DMS 273 (cell line): ENCODE measurements around the gene INSIG2.

Experiments
- DNase-seq: peaks from one replicate; lab custom pipeline; 2025; ENCODE audit not compliant: unreplicated experiment; lab: John Stamatoyannopoulos, UW

INSIG2 gene

GRCh38 chr2:118098307-118099030, 10.2 kb downstream of the INSIG2 start:
- DNase-seq: no peak

- no peak for DNase-seq
These were observed 14.3 kb downstream of the INSIG2 start for GRCh38 chr2:118102433-118103082.

- no peak for DNase-seq
These were observed 16.0 kb downstream of the INSIG2 start for GRCh38 chr2:118103951-118104940.

GRCh38 chr2:118105497-118105896, 17.2 kb downstream of the INSIG2 start:
- no peak for DNase-seq

GRCh38 chr2:118106926-118107325, 18.7 kb downstream of the INSIG2 start:
- DNase-seq: no peak

- DNase-seq: no peak
These were observed 22.0 kb downstream of the INSIG2 start for GRCh38 chr2:118110310-118110709.

- no peak for DNase-seq
These were observed 22.7 kb downstream of the INSIG2 start for GRCh38 chr2:118110991-118111390.

- DNase-seq: no peak
These were observed 24.6 kb downstream of the INSIG2 start for GRCh38 chr2:118112771-118113334.

GRCh38 chr2:118114863-118115262, 26.6 kb downstream of the INSIG2 start:
- no peak for DNase-seq

- DNase-seq: no peak
These were observed 27.5 kb downstream of the INSIG2 start for GRCh38 chr2:118115761-118116160.

GRCh38 chr2:118118479-118118878, 30.2 kb downstream of the INSIG2 start:
- DNase-seq: no peak

GRCh38 chr2:118119158-118119727, 31.0 kb downstream of the INSIG2 start:
- DNase-seq: no peak

- DNase-seq: peak; percentile 12
These were observed 31.6 kb downstream of the INSIG2 start for GRCh38 chr2:118119761-118120400.

GRCh38 chr2:118120401-118120780, 32.1 kb downstream of the INSIG2 start:
- DNase-seq: no peak

- peak; percentile 26 for DNase-seq
These were observed 32.8 kb downstream of the INSIG2 start for GRCh38 chr2:118121101-118121500.

- DNase-seq: peak; percentile 15
These were observed 33.8 kb downstream of the INSIG2 start for GRCh38 chr2:118121986-118122524.

GRCh38 chr2:118122594-118123281, 34.5 kb downstream of the INSIG2 start:
- DNase-seq: no peak

- DNase-seq: no peak
These were observed 35.4 kb downstream of the INSIG2 start for GRCh38 chr2:118123561-118124232.
